NOMO-1 treated with dmso at 0.1 percent for 144 hours (cell line): ENCODE data around the gene RGS8.

Experiments used
- DNase-seq: peaks from one replicate; lab custom pipeline; 2025; ENCODE audit not compliant: unreplicated experiment; lab: John Stamatoyannopoulos, UW

Gene RGS8

GRCh38 chr1:182684116-182684828, at the start of gene RGS8:
RGS8 (minus strand) TSS chr1:182684587; CDS start chr1:182669649, 14,938 bp downstream.
- no peak for DNase-seq

GRCh38 chr1:182731852-182732575, 47.6 kb upstream of the RGS8 start:
- no peak for DNase-seq

- no peak for DNase-seq
Observed at GRCh38 chr1:182726912-182727311, 42.5 kb upstream of the RGS8 start.

GRCh38 chr1:182725259-182726255, 41.2 kb upstream of the RGS8 start:
- no peak for DNase-seq

GRCh38 chr1:182724215-182724614, 39.8 kb upstream of the RGS8 start:
- no peak for DNase-seq

GRCh38 chr1:182723200-182723599, 38.8 kb upstream of the RGS8 start:
- no peak for DNase-seq

GRCh38 chr1:182721525-182721924, 37.1 kb upstream of the RGS8 start:
- no peak for DNase-seq

- DNase-seq, result no peak
Observed at GRCh38 chr1:182720463-182720862, 36.1 kb upstream of the RGS8 start.

GRCh38 chr1:182719553-182719952, 35.2 kb upstream of the RGS8 start:
- DNase-seq, result no peak

- no peak for DNase-seq
Observed at GRCh38 chr1:182718311-182718710, 33.9 kb upstream of the RGS8 start.

- no peak for DNase-seq
Observed at GRCh38 chr1:182716740-182717720, 32.6 kb upstream of the RGS8 start.

GRCh38 chr1:182715531-182715930, 31.1 kb upstream of the RGS8 start:
- DNase-seq, result no peak

GRCh38 chr1:182714546-182714945, 30.2 kb upstream of the RGS8 start:
- no peak for DNase-seq

- no peak for DNase-seq
Observed at GRCh38 chr1:182713939-182714338, 29.6 kb upstream of the RGS8 start.

- no peak for DNase-seq
Observed at GRCh38 chr1:182713492-182713891, 29.1 kb upstream of the RGS8 start.

GRCh38 chr1:182709855-182710254, 25.5 kb upstream of the RGS8 start:
- no peak for DNase-seq

GRCh38 chr1:182709225-182709764, 24.9 kb upstream of the RGS8 start:
- DNase-seq, result no peak

- no peak for DNase-seq
Observed at GRCh38 chr1:182707122-182707521, 22.7 kb upstream of the RGS8 start.

GRCh38 chr1:182704677-182705076, 20.3 kb upstream of the RGS8 start:
- no peak for DNase-seq

- no peak for DNase-seq
Observed at GRCh38 chr1:182703539-182703938, 19.2 kb upstream of the RGS8 start.
